Kasumi-1 (cell line): ENCODE results near the gene RMDN2.
"Not testable (repeated sequence)": the region's sequence is repeated elsewhere in the genome, so short reads cannot be mapped to it uniquely, and the experiment has no call there.

Experiments used
- DNase-seq, 2 experiments: peaks; one replicate each; lab custom pipeline; 2025; lab: John Stamatoyannopoulos, UW

The RMDN2 gene

GRCh38 chr2:37934591-37935513 is 9.8 kb downstream of the RMDN2 start:
- no peak for DNase-seq

GRCh38 chr2:37937568-37937967 is 12.5 kb downstream of the RMDN2 start:
- not testable (repeated sequence) for DNase-seq

GRCh38 chr2:37941267-37941666 is 16.2 kb downstream of the RMDN2 start:
- not testable (repeated sequence) for DNase-seq

- DNase-seq, result no peak
These were observed 19.2 kb downstream of the RMDN2 start for GRCh38 chr2:37944268-37944667.

- DNase-seq, result no peak
These were observed 22.2 kb downstream of the RMDN2 start for GRCh38 chr2:37947306-37947705.

GRCh38 chr2:37962018-37962739 is 37.1 kb downstream of the RMDN2 start:
- not testable (repeated sequence) for DNase-seq

- DNase-seq, result not testable (repeated sequence)
These were observed 37.6 kb downstream of the RMDN2 start for GRCh38 chr2:37962740-37963121.

GRCh38 chr2:37963901-37964300 is 38.8 kb downstream of the RMDN2 start:
- DNase-seq, result not testable (repeated sequence)

- no peak for DNase-seq
These were observed 41.2 kb downstream of the RMDN2 start for GRCh38 chr2:37966326-37966725.

- DNase-seq, result no peak
These were observed 44.6 kb downstream of the RMDN2 start for GRCh38 chr2:37969731-37970130.

- no peak for DNase-seq
These were observed 46.9 kb downstream of the RMDN2 start for GRCh38 chr2:37971971-37972370.

- no peak for DNase-seq
These were observed 48.7 kb downstream of the RMDN2 start for GRCh38 chr2:37973615-37974353.

- no peak for DNase-seq
These were observed 50.7 kb downstream of the RMDN2 start for GRCh38 chr2:37975808-37976207.

- DNase-seq, result no peak
These were observed 51.3 kb downstream of the RMDN2 start for GRCh38 chr2:37976411-37976810.

- DNase-seq, result peak; percentile 29 to 49
These were observed 57.1 kb downstream of the RMDN2 start for GRCh38 chr2:37982147-37982582.

- no peak for DNase-seq
These were observed 57.8 kb downstream of the RMDN2 start for GRCh38 chr2:37982847-37983246.

GRCh38 chr2:37983719-37984118 is 58.6 kb downstream of the RMDN2 start:
- DNase-seq, result no peak

GRCh38 chr2:37984176-37984575 is 59.1 kb downstream of the RMDN2 start:
- no peak for DNase-seq

GRCh38 chr2:37984589-37984988 is 59.5 kb downstream of the RMDN2 start:
- DNase-seq, result peak; percentile 11 to 26

- no peak for DNase-seq
These were observed 60.2 kb downstream of the RMDN2 start for GRCh38 chr2:37985333-37985732.

GRCh38 chr2:37987098-37987775 is 62.1 kb downstream of the RMDN2 start:
- no peak for DNase-seq

- DNase-seq, result no peak
These were observed 67.5 kb downstream of the RMDN2 start for GRCh38 chr2:37992601-37993000.
